Measurements from ENCODE around the gene C14orf180. TPM values are rescaled to one million over a fixed set of nuclear protein-coding genes. Genes with fewer than 3 reads are reported as not detected.

Gene C14orf180
- total and polyA plus RNA-seq, 10 of the 15 experiments (the other 5 are each of a cell fraction or from before 2014, with no cell fraction given), result not detected

- H3K27me3 ChIP-seq (replicated peaks in 1 of 2; ENCODE audit: control insufficient read depth in 2 of 2, insufficient read depth in 2 of 2, low read length in 1 of 2), result peaks cover 4 to 5% of the 10 kb centered on the region in 2 experiments; a peak in 2 of 4 replicates
- ChIA-PET RAD21 (ENCODE audit: unreplicated experiment) (no interaction called here), CTCF (no interaction called here), POLR2A (no interaction called here), SMC1A (ENCODE audit: uncharacterized antibody, unreplicated experiment) (no interaction called here)
- in situ Hi-C loops (cut with MboI), result no loop called here
- H3K4me2 ChIP-seq (ENCODE audit: control insufficient read depth, insufficient read depth), result no peak overlapping the region
- ATAC-seq, result no peak
- no peaks in the 10 kb centered on the region for H3K36me3 ChIP-seq (ENCODE audit: control insufficient read depth in 2 of 2, insufficient read depth in 2 of 2, low read length in 1 of 2)
- FAIRE-seq, result no peak
- no peak overlapping the region for H3K4me3 ChIP-seq
- WGBS (ENCODE audit: insufficient coverage, insufficient replicate concordance, low lambda C conversion rate, missing lambda C conversion rate), result 25% methylated on average over 24 of the region's 24 CpGs
- H3K79me2 ChIP-seq (ENCODE audit: control insufficient read depth, insufficient read depth, low read length), result no peaks in the 10 kb centered on the region
- intact Hi-C loops (cut with micrococcal nuclease; ENCODE audit: unreplicated experiment), result no loop called here
- no peaks in the 10 kb centered on the region for H3K9me3 ChIP-seq (replicated peaks; ENCODE audit: control insufficient read depth, insufficient read depth, low read length)
- no peak for TF ChIP-seq NRF1 (conservative IDR thresholded peaks at IDR 0.05; ENCODE audit: low read depth, low read length)
- TF ChIP-seq HSF1 (IDR thresholded peaks at IDR 0.05; ENCODE audit: low read depth, low read length), result no peak
- TF ChIP-seq CHD4 (IDR thresholded peaks at IDR 0.05), result no peak
- no peak for TF ChIP-seq STAT3 (IDR thresholded peaks at IDR 0.05; ENCODE audit: low read depth, low read length)
- TF ChIP-seq RUNX3 (IDR thresholded peaks at IDR 0.05; ENCODE audit: low read length), result no peak
- no peak for TF ChIP-seq MYB (IDR thresholded peaks at IDR 0.05; ENCODE audit: borderline replicate concordance, low read depth, low read length)
- TF ChIP-seq PKNOX1 (IDR thresholded peaks at IDR 0.05), result no peak
- no peak for TF ChIP-seq CUX1 (IDR thresholded peaks at IDR 0.05; ENCODE audit: insufficient replicate concordance, low read depth, low read length)
- no peak for TF ChIP-seq CTCF (IDR thresholded peaks at IDR 0.05 in 2 of 3, conservative IDR thresholded peaks at IDR 0.05 in 1 of 3; ENCODE audit: control insufficient read depth in 2 of 3, extremely low read depth in 1 of 3, insufficient read depth in 1 of 3, low read depth in 3 of 3, low read length in 3 of 3)
- no peak for TF ChIP-seq PBX3 (IDR thresholded peaks at IDR 0.05; ENCODE audit: insufficient replicate concordance, low read depth, low read length)
- TF ChIP-seq MYC (IDR thresholded peaks at IDR 0.05; ENCODE audit: insufficient read depth, insufficient read length, insufficient replicate concordance, low read length, severe bottlenecking), result no peak
- no peak for TF ChIP-seq CHD2 (IDR thresholded peaks at IDR 0.05; ENCODE audit: borderline replicate concordance, low read depth, low read length)
- H4K20me1 ChIP-seq (ENCODE audit: control insufficient read depth, insufficient read depth), result no peaks in the 10 kb centered on the region
- H3K27ac ChIP-seq (ENCODE audit: control insufficient read depth, insufficient read depth), result no peak overlapping the region
- BruUV-seq (replicated peaks), result no TSS peak
- no peaks in the 10 kb centered on the region for H3K4me1 ChIP-seq (ENCODE audit: control insufficient read depth, insufficient read depth, low read length)
- DNase-seq (ENCODE audit: low read depth, low spot score), result no peak
- no peak overlapping the region for H2AFZ ChIP-seq (ENCODE audit: control insufficient read depth, low read depth, low read length)
- no peak overlapping the region for H3K9ac ChIP-seq (ENCODE audit: control insufficient read depth, insufficient read depth, low read length)
These were observed 33.5 kb upstream of the C14orf180 start for GRCh38 chr14:104545942-104546501.

Measured in GM12878 (cell line).